Epithelial cell of esophagus (primary cell): ENCODE results near the gene TTF1.

Experiments used
- DNase-seq: peaks from one replicate; pipeline ENCODE4 v3.0.0; 2010; ENCODE audit warnings: low read depth
- H3K4me3 ChIP-seq: 2 replicates; pipeline ENCODE4 v1.5.1; 2011; ENCODE audit warnings: mild to moderate bottlenecking, low read length, control low read depth
- CTCF ChIP-seq: IDR thresholded peaks from 2 replicates; pipeline ENCODE4 v1.5.1; 2011; ENCODE audit warnings: low read depth, mild to moderate bottlenecking, low read length, control low read depth, inconsistent platforms; ENCODE audit not compliant: insufficient read depth; ENCODE audit errors: missing control alignments

TTF1 gene

GRCh38 chr9:132424857-132425674 is 18.4 kb upstream of the TTF1 start:
- no peak for DNase-seq
- no peak overlapping the region for H3K4me3 ChIP-seq
- no peak for TF ChIP-seq CTCF

GRCh38 chr9:132423503-132423902 is 16.9 kb upstream of the TTF1 start:
- no peak overlapping the region for H3K4me3 ChIP-seq
- DNase-seq = no peak
- no peak for TF ChIP-seq CTCF

- H3K4me3 ChIP-seq = no peak overlapping the region
- no peak for DNase-seq
- no peak for TF ChIP-seq CTCF
These were observed 15.9 kb upstream of the TTF1 start for GRCh38 chr9:132422574-132422973.

- DNase-seq = no peak
- no peak overlapping the region for H3K4me3 ChIP-seq
- TF ChIP-seq CTCF = no peak
These were observed 12.2 kb upstream of the TTF1 start for GRCh38 chr9:132418726-132419363.

GRCh38 chr9:132415181-132415580 is 8.5 kb upstream of the TTF1 start:
- TF ChIP-seq CTCF = no peak
- no peak overlapping the region for H3K4me3 ChIP-seq
- no peak for DNase-seq

- TF ChIP-seq CTCF = no peak
- no peak for DNase-seq
- no peak overlapping the region for H3K4me3 ChIP-seq
These were observed 8.1 kb upstream of the TTF1 start for GRCh38 chr9:132414731-132415130.
